AG09319 (cell line): ENCODE measurements around the gene HAGHL.

Source experiments
- DNase-seq: peaks from one replicate; pipeline ENCODE4 v3.0.0-alpha.2; 2010; ENCODE audit warnings: low read depth; ENCODE audit errors: extremely low read depth
- CTCF ChIP-seq: IDR thresholded peaks from 2 replicates; pipeline ENCODE4 v1.5.1; 2011; ENCODE audit warnings: low read depth, mild to moderate bottlenecking, inconsistent platforms, low read length, moderate library complexity

HAGHL gene

GRCh38 chr16:726438-727290 lies at the start of gene HAGHL, which contains the start of gene CCDC78:
Gene HAGHL (plus strand): TSS chr16:727106. CDS start chr16:727510, 404 bp downstream.
Gene CCDC78 (minus strand): TSS chr16:726443. CDS start chr16:726367, 76 bp downstream.
- TF ChIP-seq CTCF = no peak
- DNase-seq = no peak

- TF ChIP-seq CTCF = no peak
- no peak for DNase-seq
These were observed 49.4 kb upstream of the HAGHL start for GRCh38 chr16:677316-678190.

- TF ChIP-seq CTCF = no peak
These were observed 48.6 kb upstream of the HAGHL start for GRCh38 chr16:678209-678857.

GRCh38 chr16:678858-679813 lies 47.8 kb upstream of the HAGHL start:
- DNase-seq = no peak
- TF ChIP-seq CTCF = no peak

More at GRCh38 chr16:678209-678857, 48.6 kb upstream of the HAGHL start:
- no peak for DNase-seq

- TF ChIP-seq CTCF = no peak
- DNase-seq = peak; percentile 65
These were observed 46.9 kb upstream of the HAGHL start, which contains the start of gene STUB1 for GRCh38 chr16:679814-680624. Gene STUB1 (plus strand): TSS chr16:680410. CDS start chr16:680526, 116 bp downstream.

GRCh38 chr16:680625-680945 lies 46.3 kb upstream of the HAGHL start:
- TF ChIP-seq CTCF = no peak
- DNase-seq = no peak
